HG03066 (cell line): ENCODE data around the gene LPIN1.
"Not testable (repeated sequence)": the region's sequence is repeated elsewhere in the genome, so short reads cannot be mapped to it uniquely, and the experiment has no call there.

Source experiments
- ATAC-seq: cut with Tn5 transposase; IDR thresholded peaks from one replicate; pipeline ENCODE4 v1.9.1; 2021; ENCODE audit warnings: low read depth; ENCODE audit not compliant: unreplicated experiment

LPIN1 gene

GRCh38 chr2:11713815-11714214 lies 32.6 kb upstream of the LPIN1 start:
- ATAC-seq = no peak

- ATAC-seq = no peak
These were observed 30.3 kb upstream of the LPIN1 start for GRCh38 chr2:11715987-11716652.

- ATAC-seq = no peak
These were observed 29.6 kb upstream of the LPIN1 start for GRCh38 chr2:11716689-11717321.

GRCh38 chr2:11717623-11718022 lies 28.8 kb upstream of the LPIN1 start:
- no peak for ATAC-seq

DNA sequence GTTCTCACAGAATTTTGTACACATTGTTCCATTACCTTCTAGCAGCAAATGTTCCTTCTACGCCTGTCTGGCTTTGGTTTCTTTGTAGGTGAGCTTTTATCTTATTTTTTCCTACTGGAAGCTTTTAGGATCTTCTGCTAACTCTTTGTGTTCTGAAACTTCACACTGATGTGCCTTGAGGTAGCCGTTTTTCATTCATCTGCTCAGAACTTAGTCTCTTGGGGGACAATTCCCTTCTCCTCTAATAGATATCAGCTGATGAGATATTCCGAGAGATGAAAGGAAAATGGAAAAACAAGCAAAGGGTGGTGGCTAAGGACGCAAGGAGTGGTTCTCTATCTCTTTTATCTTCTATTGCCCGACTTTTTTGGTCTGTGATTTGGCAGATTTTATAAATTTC lies 27.8 kb upstream of the LPIN1 start:
- no peak for ATAC-seq

DNA sequence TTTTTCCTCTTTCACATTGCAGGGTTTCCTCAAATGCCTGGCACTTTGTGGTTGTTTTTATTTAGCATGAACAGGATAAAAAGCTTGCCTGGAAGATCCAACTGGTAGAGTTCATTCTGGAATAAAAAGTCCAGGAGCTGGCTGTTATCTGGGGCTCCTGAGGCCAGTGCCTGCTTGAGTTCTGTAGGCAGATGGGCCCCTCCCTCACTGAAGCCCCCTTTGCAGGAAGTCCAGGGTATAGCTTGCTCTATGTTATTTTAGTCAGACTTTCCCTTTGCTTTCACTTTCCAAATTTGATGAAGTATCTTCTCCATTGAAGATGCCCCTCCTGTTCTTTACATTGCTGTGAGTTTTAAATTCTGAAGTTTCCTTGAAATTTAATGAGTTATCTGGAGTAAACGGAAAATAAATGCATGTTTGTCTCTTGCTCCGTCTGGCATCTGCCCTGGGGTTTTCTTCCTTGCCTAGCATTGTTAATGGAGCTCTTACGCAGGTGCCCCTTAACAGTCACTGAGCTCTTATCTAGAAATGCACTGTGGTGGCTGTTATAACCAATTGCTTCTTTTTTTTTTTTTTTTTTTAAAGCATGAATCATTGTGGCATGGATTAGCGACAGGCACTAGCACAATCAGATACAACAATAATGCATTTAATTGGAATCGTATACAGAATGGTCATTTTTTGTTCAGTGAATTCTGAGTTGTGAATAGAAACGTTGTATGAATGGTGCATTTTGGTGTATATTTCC lies 27.0 kb upstream of the LPIN1 start:
- no peak for ATAC-seq

GRCh38 chr2:11720752-11721151 lies 25.7 kb upstream of the LPIN1 start:
- ATAC-seq = no peak

GRCh38 chr2:11722292-11723060 lies 24.0 kb upstream of the LPIN1 start:
- no peak for ATAC-seq

- ATAC-seq = no peak
These were observed 23.4 kb upstream of the LPIN1 start for GRCh38 chr2:11723061-11723371.

GRCh38 chr2:11724151-11724550 lies 22.3 kb upstream of the LPIN1 start:
- no peak for ATAC-seq

- no peak for ATAC-seq
These were observed 20.0 kb upstream of the LPIN1 start for GRCh38 chr2:11726384-11726783.

DNA sequence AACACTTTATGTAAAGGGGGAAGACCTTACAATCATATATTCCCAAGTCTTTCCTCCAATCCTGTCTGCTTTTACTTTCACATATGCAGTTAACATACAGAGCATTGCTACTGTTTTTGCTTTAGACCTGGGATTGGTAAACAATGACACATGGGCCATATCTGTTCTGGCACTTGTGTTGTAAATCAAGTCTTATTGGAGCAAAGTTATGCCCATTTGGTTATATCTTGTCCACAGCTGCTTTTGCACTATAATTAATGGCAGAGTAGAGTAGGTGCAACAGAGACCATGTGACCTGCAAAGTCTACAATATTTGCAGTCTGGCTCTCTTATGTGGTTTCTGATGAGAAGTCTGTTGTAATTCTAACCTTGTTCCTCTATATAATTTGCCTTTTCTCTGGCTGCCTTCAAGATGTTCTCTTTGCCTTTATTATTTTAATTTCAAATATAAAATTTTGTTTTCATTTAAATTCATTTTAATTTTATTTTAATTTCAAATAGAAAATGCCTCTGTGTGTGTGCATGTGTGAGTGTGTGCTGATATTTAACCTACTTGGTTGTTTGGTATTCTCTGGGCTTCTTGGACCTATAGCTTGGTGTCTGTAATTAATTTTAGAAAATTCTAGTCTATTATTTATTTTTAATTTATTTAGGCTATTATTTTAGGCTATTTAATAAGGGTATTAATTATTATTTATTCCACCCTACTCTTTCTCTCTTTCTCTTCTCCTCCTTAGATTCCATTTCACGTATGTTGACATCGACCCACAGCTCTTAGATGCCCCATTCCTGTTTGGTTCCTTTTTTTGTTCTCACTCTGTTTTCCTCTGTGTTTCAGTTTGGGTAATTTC lies 16.8 kb upstream of the LPIN1 start:
- ATAC-seq = no peak

GRCh38 chr2:11731214-11731984 lies 15.0 kb upstream of the LPIN1 start:
- ATAC-seq = not testable (repeated sequence)

GRCh38 chr2:11732587-11732986 lies 13.8 kb upstream of the LPIN1 start:
- ATAC-seq = no peak

DNA sequence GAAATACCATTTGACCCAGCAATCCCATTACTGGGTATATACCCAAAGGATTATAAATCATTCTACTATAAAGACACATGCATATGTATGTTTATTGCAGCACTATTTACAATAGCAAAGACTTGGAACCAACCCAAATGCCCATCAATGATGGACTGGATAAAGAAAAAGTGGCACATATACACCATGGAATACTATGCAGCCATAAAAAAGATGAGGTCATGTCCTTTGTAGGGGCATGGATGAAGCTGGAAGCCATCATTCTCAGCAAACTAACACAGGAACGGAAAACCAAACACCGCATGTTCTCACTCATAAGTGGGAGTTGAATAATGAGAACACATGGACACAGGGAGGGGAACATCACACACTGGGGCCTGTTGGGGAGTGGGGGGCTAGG lies 8.6 kb upstream of the LPIN1 start:
- ATAC-seq = not testable (repeated sequence)

- ATAC-seq = no peak
These were observed 7.6 kb upstream of the LPIN1 start for GRCh38 chr2:11738589-11739436.

DNA sequence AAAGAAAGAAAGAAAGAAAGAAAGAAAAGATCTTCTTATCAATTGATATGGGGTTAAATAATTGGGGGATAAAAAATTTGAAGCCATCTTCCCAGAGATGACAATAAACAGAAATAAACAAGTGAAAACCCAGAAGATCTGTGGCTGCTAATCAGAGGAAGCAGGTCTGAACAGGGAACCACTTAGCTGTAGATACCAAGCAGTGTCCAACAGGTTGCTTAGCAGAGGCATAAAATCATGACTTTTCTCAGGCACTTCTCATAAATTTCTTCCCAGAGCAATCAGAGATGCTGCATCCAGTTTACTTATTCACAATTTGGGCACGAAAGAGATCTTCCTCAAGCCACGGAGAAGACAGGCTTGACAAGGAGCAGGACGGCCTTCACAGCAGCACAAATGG lies 5.7 kb upstream of the LPIN1 start:
- ATAC-seq = no peak

DNA sequence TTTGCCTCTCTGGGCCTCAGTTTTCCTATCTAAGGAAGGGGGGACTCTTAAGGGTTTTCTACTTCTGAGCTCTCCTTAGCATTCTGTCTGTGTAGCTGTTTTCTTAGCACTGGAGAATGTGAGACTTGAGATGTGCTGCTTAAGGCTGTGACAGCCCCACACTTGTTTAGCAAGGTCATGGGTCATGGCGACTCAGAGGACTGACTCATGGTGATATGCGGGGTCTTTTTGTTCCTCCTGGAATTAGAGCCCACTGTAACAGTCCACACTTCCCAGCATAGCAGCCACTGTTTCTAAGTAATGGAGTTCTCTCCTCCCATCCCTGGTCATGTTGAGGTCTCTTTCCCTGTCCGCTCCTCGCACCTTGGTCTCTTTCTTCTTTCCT lies 4.1 kb upstream of the LPIN1 start:
- no peak for ATAC-seq
